Measurements from ENCODE around the gene TTC23. TPM values are rescaled to one million over a fixed set of nuclear protein-coding genes. Genes with fewer than 3 reads are reported as not detected.

Gene TTC23
- total and polyA plus RNA-seq, 9 of the 15 experiments (the other 6 are each of a cell fraction or from before 2014, with no cell fraction given), result 0.41 to 4.5 (median 2.5) TPM

GRCh38 chr15:99167201-99167600 lies 82.2 kb downstream of the TTC23 start:
- no peak for FAIRE-seq
- ChIA-PET CTCF (ENCODE audit: low intra/inter-chr PET ratio) (no interaction called here), POLR2A (interaction anchor here (0.9 kb wide), 1 partner anchor 10 kb away, joined by 3 read pairs; no protein-coding TSS in a partner anchor)
- Histone ChIP-seq H3K9me1 (ENCODE audit: control insufficient read depth, insufficient read depth, low read length) (no peaks in the 10 kb centered on the region), H3K4me1 (replicated peaks in 1 of 2; ENCODE audit: control insufficient read depth in 2 of 2, insufficient read depth in 2 of 2, low read length in 2 of 2) (no peaks in the 10 kb centered on the region), H3K27me3 (ENCODE audit: control insufficient read depth in 2 of 2, insufficient read depth in 2 of 2, low read length in 2 of 2) (peaks cover 0 to 7% of the 10 kb centered on the region in 2 experiments; a peak in 1 of 5 replicates), H3K9me3 (replicated peaks; ENCODE audit: control insufficient read depth, insufficient read depth, low read depth, low read length) (no peaks in the 10 kb centered on the region), H3K36me3 (ENCODE audit: control insufficient read depth, insufficient read depth, low read length) (no peaks in the 10 kb centered on the region), H4K20me1 (replicated peaks; ENCODE audit: control insufficient read depth, insufficient read depth, low read length) (no peaks in the 10 kb centered on the region; the same call in 1 of the 2 replicates), H3K9ac (ENCODE audit: insufficient read depth in 1 of 2, low read depth in 2 of 2, low read length in 2 of 2) (no peak overlapping the region), H3K4me3 (no peak overlapping the region), H3K4me2 (ENCODE audit: insufficient read depth, low read length) (no peak overlapping the region), H3K27ac (ENCODE audit: extremely low read depth, low read depth, low read length) (no peak overlapping the region), H2AFZ (ENCODE audit: low read depth, low read length) (no peak overlapping the region), H3K79me2 (ENCODE audit: control insufficient read depth, insufficient read depth, low read length) (no peaks in the 10 kb centered on the region)
- 20% methylated on average over 5 of the region's 5 CpGs for WGBS (ENCODE audit: insufficient coverage, low coverage, missing lambda C conversion rate)
- ATAC-seq, result no peak
- DNase-seq (ENCODE audit: extremely low read depth in 1 of 4, low spot score in 3 of 4), result no peak
- in situ Hi-C loops (cut with MboI) (no loop called here), intact Hi-C loops (cut with micrococcal nuclease) (no loop called here)
- TF ChIP-seq ZNF449 (CRISPR knock-in tag; IDR thresholded peaks at IDR 0.05) (no peak), DLX4 (CRISPR knock-in tag; IDR thresholded peaks at IDR 0.05) (no peak), CTCF (IDR thresholded peaks at IDR 0.05 in 2 of 3, conservative IDR thresholded peaks at IDR 0.05 in 1 of 3; ENCODE audit: insufficient read depth in 2 of 3, low read depth in 1 of 3, low read length in 3 of 3) (no peak), TCFL5 (CRISPR knock-in tag; conservative IDR thresholded peaks at IDR 0.05) (no peak), CAMTA2 (CRISPR knock-in tag; conservative IDR thresholded peaks at IDR 0.05) (no peak), ZBTB11 (CRISPR knock-in tag; IDR thresholded peaks at IDR 0.05) (no peak), MYNN (IDR thresholded peaks at IDR 0.05) (no peak), MYNN (CRISPR knock-in tag; IDR thresholded peaks at IDR 0.05) (no peak), ERF (CRISPR knock-in tag; IDR thresholded peaks at IDR 0.05) (no peak)
- no TSS peak for BruUV-seq (replicated peaks)

All from K562 (cell line).